Osteoblast (primary cell): ENCODE results near the gene BIRC6. TPM values are rescaled to one million over a fixed set of nuclear protein-coding genes. Genes with fewer than 3 reads are reported as not detected.
"Not testable (repeated sequence)": the region's sequence is repeated elsewhere in the genome, so short reads cannot be mapped to it uniquely, and the experiment has no call there.

Experiments used
- DNase-seq: peaks from one replicate; pipeline ENCODE4 v3.0.0; 2011; ENCODE audit warnings: low spot score, mixed read lengths; ENCODE audit not compliant: insufficient read length; ENCODE audit errors: missing footprints
- H2AFZ ChIP-seq: 2 replicates; pipeline ENCODE4 v1.6.0; 2011; ENCODE audit warnings: mild to moderate bottlenecking, low read length
- H3K27ac ChIP-seq: 2 replicates; pipeline ENCODE4 v1.5.1; 2011; ENCODE audit warnings: mild to moderate bottlenecking, low read depth, low read length, moderate library complexity
- H3K27me3 ChIP-seq: 2 replicates; pipeline ENCODE4 v1.6.0; 2012; ENCODE audit warnings: mild to moderate bottlenecking, control low read depth, inconsistent platforms, low read length, moderate library complexity; ENCODE audit not compliant: insufficient read depth
- H3K36me3 ChIP-seq: 2 replicates; pipeline ENCODE4 v1.5.1; 2011; ENCODE audit warnings: mild to moderate bottlenecking, low read length, control low read depth, moderate library complexity; ENCODE audit not compliant: insufficient read depth
- H3K4me1 ChIP-seq: 2 replicates; pipeline ENCODE4 v1.5.1; 2011; ENCODE audit warnings: mild to moderate bottlenecking, low read length, control low read depth, moderate library complexity; ENCODE audit not compliant: insufficient read depth
- H3K4me2 ChIP-seq: 2 replicates; pipeline ENCODE4 v1.6.0; 2011; ENCODE audit warnings: mild to moderate bottlenecking, low read length; ENCODE audit not compliant: insufficient read depth
- H3K4me3 ChIP-seq: fragments of 200-600 bp; sonication (generic); 3 replicates; pipeline ENCODE4 v1.5.1; 2012; ENCODE audit warnings: mild to moderate bottlenecking, low read length, inconsistent platforms; ENCODE audit not compliant: insufficient read depth
- H3K79me2 ChIP-seq: 2 replicates; pipeline ENCODE4 v1.6.0; 2012; ENCODE audit warnings: mild to moderate bottlenecking, low read length, control low read depth, inconsistent platforms; ENCODE audit not compliant: insufficient read depth
- H3K9me3 ChIP-seq: 2 replicates; pipeline ENCODE4 v1.5.1; 2011; ENCODE audit warnings: low read depth, low read length, control low read depth
- H4K20me1 ChIP-seq: 2 replicates; pipeline ENCODE4 v1.6.0; 2012; ENCODE audit warnings: mild to moderate bottlenecking, low read length, control low read depth; ENCODE audit not compliant: insufficient read depth
- total RNA-seq: library from RNA; depleted of rRNA; stranded (reverse); fragments of >200 nt; gene quantifications from 2 replicates; pipeline ENCODE4 v1.2.3, GENCODE V29; 2012
- TF ChIP-seq, protein P1 (sequence below): IDR thresholded peaks from 2 replicates; pipeline ENCODE4 v1.5.1; 2011; ENCODE audit warnings: mild to moderate bottlenecking, low read depth, low read length, moderate library complexity; ENCODE audit errors: extremely low read depth

BIRC6 gene, protein sequence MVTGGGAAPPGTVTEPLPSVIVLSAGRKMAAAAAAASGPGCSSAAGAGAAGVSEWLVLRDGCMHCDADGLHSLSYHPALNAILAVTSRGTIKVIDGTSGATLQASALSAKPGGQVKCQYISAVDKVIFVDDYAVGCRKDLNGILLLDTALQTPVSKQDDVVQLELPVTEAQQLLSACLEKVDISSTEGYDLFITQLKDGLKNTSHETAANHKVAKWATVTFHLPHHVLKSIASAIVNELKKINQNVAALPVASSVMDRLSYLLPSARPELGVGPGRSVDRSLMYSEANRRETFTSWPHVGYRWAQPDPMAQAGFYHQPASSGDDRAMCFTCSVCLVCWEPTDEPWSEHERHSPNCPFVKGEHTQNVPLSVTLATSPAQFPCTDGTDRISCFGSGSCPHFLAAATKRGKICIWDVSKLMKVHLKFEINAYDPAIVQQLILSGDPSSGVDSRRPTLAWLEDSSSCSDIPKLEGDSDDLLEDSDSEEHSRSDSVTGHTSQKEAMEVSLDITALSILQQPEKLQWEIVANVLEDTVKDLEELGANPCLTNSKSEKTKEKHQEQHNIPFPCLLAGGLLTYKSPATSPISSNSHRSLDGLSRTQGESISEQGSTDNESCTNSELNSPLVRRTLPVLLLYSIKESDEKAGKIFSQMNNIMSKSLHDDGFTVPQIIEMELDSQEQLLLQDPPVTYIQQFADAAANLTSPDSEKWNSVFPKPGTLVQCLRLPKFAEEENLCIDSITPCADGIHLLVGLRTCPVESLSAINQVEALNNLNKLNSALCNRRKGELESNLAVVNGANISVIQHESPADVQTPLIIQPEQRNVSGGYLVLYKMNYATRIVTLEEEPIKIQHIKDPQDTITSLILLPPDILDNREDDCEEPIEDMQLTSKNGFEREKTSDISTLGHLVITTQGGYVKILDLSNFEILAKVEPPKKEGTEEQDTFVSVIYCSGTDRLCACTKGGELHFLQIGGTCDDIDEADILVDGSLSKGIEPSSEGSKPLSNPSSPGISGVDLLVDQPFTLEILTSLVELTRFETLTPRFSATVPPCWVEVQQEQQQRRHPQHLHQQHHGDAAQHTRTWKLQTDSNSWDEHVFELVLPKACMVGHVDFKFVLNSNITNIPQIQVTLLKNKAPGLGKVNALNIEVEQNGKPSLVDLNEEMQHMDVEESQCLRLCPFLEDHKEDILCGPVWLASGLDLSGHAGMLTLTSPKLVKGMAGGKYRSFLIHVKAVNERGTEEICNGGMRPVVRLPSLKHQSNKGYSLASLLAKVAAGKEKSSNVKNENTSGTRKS (N-terminal part only)
- 144 and 146 TPM in 2 replicates for total RNA-seq

DNA sequence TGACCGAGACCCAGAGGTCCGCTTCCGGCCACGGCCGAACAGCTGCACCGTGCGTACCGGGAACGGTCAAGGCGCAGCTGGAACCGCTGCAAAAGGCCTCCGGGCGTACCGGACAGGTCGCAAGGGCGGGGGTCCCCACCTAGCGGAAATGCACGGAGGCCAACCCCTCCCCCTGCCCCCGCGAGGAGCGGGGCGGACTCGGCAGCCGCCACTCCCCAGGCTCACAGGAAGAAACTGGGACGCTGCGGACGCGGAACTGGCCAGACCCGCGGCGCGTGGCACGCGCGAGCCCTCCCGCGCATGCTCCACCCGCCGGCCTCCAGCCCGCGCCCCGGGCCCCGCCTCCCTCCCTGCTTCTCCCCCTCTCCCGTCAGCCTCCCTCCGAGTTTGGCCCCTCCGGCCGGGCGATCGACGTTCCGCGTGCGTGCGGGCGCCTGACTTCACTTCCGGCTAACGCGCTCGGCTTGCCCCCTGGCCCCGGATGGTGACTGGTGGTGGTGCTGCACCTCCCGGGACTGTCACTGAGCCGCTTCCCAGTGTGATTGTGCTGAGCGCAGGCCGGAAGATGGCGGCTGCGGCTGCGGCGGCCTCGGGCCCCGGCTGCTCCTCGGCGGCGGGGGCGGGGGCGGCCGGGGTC, at the start of gene BIRC6:
BIRC6 (plus strand) TSS at position 343 of the 637 bp plus-strand sequence; CDS start at position 482, 139 bp downstream.
- H3K9me3 ChIP-seq: no peaks in the 10 kb centered on the region
- no peaks in the 10 kb centered on the region for H3K36me3 ChIP-seq
- peak within 1 kb of the TSS; percentile 86 for H3K27ac ChIP-seq
- H3K79me2 ChIP-seq: peaks cover 47% of the 10 kb centered on the region
- H2AFZ ChIP-seq: peak within 1 kb of the TSS; percentile 86
- H3K4me1 ChIP-seq: peaks cover 21% of the 10 kb centered on the region
- H3K27me3 ChIP-seq: no peaks in the 10 kb centered on the region
- TF ChIP-seq, protein P1, sequence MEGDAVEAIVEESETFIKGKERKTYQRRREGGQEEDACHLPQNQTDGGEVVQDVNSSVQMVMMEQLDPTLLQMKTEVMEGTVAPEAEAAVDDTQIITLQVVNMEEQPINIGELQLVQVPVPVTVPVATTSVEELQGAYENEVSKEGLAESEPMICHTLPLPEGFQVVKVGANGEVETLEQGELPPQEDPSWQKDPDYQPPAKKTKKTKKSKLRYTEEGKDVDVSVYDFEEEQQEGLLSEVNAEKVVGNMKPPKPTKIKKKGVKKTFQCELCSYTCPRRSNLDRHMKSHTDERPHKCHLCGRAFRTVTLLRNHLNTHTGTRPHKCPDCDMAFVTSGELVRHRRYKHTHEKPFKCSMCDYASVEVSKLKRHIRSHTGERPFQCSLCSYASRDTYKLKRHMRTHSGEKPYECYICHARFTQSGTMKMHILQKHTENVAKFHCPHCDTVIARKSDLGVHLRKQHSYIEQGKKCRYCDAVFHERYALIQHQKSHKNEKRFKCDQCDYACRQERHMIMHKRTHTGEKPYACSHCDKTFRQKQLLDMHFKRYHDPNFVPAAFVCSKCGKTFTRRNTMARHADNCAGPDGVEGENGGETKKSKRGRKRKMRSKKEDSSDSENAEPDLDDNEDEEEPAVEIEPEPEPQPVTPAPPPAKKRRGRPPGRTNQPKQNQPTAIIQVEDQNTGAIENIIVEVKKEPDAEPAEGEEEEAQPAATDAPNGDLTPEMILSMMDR: no peak
- H3K4me2 ChIP-seq: peak within 1 kb of the TSS; percentile 90
- H3K4me3 ChIP-seq: peak within 1 kb of the TSS; percentile 98
- H4K20me1 ChIP-seq: peaks cover 39% of the 10 kb centered on the region
- DNase-seq: peak; percentile 99

DNA sequence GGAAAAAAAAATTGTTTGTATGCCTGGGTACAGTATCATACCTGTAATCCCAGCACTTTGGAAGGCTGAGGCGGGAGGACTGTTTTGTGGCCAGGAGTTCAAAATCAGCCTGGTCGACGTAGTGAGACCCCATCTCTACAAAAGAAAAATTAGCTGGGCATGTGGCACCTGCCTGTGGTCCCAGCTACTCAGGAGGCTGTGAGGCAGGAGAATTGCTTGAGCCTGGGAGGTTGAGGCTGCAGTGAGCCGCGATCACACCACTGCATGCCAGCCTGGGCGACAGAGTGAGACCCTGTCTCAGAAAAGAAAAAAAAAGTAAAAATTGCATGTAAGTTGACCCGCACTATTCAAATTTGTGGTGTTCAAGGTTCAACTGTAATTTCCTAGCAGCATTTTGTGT, 46.2 kb upstream of the BIRC6 start:
- Histone ChIP-seq H4K20me1 (no peaks in the 10 kb centered on the region), H3K36me3 (peaks cover 15% of the 10 kb centered on the region), H3K4me2 (no peak overlapping the region), H3K79me2 (no peaks in the 10 kb centered on the region), H3K27me3 (no peaks in the 10 kb centered on the region), H3K27ac (no peak overlapping the region), H3K4me1 (no peaks in the 10 kb centered on the region), H3K4me3 (no peak overlapping the region), H3K9me3 (no peaks in the 10 kb centered on the region), H2AFZ (no peak overlapping the region)
- TF ChIP-seq, protein P1: no peak
- no peak for DNase-seq

DNA sequence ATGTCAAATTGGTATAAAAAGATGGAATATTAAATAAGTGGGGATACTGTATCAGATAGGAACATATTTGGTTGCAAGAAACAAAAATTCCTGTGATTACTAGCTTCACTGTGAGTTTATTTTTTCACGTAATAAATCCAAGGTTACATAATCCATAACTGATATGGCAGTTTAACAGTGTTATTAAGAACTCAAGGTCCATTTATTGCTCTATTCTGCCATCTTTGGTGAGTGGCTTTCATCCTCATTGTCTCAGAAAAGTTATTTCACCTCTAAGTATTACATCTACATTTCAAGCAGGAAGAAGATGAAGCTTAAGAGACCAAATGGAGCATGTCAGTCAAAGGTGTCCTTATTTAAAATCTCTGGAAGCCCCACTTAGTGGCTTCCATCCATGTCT, 41.9 kb upstream of the BIRC6 start:
- Histone ChIP-seq H3K79me2 (no peaks in the 10 kb centered on the region), H3K9me3 (no peaks in the 10 kb centered on the region), H3K27me3 (no peaks in the 10 kb centered on the region), H3K4me2 (no peak overlapping the region), H3K4me3 (no peak overlapping the region), H4K20me1 (no peaks in the 10 kb centered on the region), H2AFZ (no peak overlapping the region), H3K4me1 (no peaks in the 10 kb centered on the region), H3K36me3 (peaks cover 4% of the 10 kb centered on the region), H3K27ac (no peak overlapping the region)
- no peak for DNase-seq
- TF ChIP-seq, protein P1: no peak

DNA sequence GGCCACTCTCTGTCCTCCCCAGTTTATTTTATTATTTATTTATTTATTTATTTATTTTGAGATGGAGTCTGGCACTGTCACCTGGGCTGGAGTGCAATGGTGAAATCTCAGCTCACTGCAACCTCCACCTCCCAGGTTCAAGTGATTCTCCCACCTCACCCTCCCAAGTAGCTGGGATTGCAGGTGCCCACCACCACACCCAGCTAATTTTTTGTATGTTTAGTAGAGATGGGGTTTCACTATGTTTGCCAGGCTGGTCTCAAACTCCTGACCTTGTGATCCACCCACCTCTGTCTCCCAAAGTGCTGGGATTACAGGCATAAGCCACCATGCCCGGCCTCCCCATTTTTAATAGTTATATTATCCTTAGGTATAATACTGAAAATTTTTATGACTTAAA, 28.1 kb upstream of the BIRC6 start:
- not testable (repeated sequence) for H2AFZ ChIP-seq, DNase-seq, H3K4me1 ChIP-seq, H3K36me3 ChIP-seq, H3K4me3 ChIP-seq, H3K4me2 ChIP-seq, H4K20me1 ChIP-seq, H3K9me3 ChIP-seq, H3K79me2 ChIP-seq, H3K27ac ChIP-seq, H3K27me3 ChIP-seq

DNA sequence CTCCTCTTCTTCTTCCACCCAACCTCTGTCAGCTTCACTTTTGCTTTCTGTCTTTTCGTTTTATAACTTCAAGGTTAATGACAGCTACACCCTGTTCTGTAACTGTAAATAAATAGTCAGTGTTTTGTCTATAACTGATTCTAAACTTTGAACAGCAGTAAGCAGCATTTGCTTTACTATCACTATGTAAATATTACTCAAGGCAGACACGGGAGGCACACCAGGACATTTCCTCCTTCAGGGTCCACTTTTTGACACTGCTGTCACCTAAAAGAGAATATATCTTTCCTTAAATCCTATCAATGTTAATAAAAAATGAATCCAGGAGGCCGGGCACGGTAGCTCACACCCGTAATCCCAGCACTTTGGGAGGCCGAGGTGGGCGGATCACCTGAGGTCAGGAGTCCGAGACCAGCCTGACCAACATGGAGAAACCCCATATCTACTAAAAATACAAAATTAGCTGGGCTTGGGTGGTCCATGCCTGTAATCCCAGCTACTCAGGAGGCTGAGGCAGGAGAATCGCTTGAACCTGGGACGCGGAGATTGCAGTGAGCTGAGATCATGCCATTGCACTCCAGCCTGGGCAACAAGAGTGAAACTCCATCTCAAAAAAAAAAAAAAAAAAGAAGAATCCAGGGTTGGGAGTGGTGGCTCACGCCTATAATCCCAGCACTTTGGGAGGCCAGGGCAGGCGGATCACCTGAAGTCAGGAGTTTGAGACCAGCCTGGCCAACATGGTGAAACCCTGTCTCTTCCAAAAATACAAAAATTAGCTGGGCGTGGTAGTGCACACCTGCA, 27.4 kb upstream of the BIRC6 start:
- H3K4me3 ChIP-seq, H3K4me1 ChIP-seq, H3K4me2 ChIP-seq, H4K20me1 ChIP-seq, H3K27ac ChIP-seq, H3K9me3 ChIP-seq, H2AFZ ChIP-seq, H3K27me3 ChIP-seq, H3K36me3 ChIP-seq, H3K79me2 ChIP-seq: not testable (repeated sequence)
- peak; percentile 13 for DNase-seq
